Right ventricle myocardium inferior (tissue), 1 donor: Measurements from ENCODE around the gene TMED8. TPM values are rescaled to one million over a fixed set of nuclear protein-coding genes. Genes with fewer than 3 reads are reported as not detected.
"Not testable (repeated sequence)": the region's sequence is repeated elsewhere in the genome, so short reads cannot be mapped to it uniquely, and the experiment has no call there.

Source experiments
- ATAC-seq: fragments of 200-7000 bp; cut with Tn5 transposase; one replicate; pipeline ENCODE4 v1.9.1; 2020; ENCODE audit warnings: mild to moderate bottlenecking, moderate library complexity
- DNase-seq: peaks from one replicate; pipeline ENCODE4 v3.0.0; 2021; ENCODE audit errors: missing footprints
- intact Hi-C: fragments of 100-400 bp; cut with DNase I; formaldehyde crosslinking; loops from one replicate; pipeline ENCODE4 v1.11.0; 2022
- total RNA-seq: library from RNA; stranded (reverse); fragmentation: NEBNext Ultra II Directional; extraction: Animal tissue kit (Norgen Biotek cat#: 25700); gene quantifications from one replicate; pipeline ENCODE4 v1.2.1, GENCODE V29; 2021
- donor health status: DM: no; HTN: yes; CAD: no; lungs with severe emphysema.

Gene TMED8
- total RNA-seq, 1 donor from 2014 or later, result 5.1 TPM

DNA sequence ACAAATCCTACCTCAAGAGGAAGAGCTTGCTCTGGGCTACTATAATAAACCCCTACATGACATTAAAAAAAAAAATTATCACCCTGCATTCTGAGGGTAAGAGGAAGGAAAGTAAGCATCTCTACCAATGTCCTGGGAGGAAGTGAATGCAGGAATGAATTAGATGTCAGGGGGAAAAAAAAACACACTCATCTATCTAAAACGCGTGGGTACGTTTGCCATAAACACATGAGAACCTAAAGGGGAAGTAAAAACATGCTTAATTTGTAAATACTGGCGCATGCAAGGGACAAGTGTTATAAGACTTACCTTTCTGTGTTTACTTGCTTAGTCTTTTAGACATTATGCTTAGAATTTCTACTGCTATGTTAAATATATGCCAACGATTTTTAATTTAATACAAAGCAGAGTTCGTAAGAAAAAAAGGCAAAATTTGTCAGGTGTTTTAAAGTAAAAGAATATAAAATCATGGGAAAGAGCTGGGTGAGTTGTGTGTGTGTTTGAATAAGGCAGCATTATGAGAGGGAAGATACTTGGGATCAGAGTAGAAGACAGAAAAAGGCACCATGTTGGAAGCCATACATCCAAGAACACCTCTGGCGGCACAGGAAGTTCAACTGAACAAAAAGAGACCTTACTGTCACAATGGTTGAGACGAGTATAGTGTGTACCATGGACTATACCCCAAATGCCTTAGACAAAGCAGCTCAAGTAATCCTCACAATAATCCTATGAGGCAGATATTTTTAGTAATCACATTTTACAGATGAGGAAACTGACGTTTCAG is 1.5 kb downstream of the TMED8 start:
- DNase-seq (no peak), ATAC-seq (no peak)
- intact Hi-C loops, result loop anchor here (5.0 to 10.0 kb wide), 2 partner anchors 53 to 1381 kb away; partner anchors contain the start of genes GSTZ1 and POMT2

DNA sequence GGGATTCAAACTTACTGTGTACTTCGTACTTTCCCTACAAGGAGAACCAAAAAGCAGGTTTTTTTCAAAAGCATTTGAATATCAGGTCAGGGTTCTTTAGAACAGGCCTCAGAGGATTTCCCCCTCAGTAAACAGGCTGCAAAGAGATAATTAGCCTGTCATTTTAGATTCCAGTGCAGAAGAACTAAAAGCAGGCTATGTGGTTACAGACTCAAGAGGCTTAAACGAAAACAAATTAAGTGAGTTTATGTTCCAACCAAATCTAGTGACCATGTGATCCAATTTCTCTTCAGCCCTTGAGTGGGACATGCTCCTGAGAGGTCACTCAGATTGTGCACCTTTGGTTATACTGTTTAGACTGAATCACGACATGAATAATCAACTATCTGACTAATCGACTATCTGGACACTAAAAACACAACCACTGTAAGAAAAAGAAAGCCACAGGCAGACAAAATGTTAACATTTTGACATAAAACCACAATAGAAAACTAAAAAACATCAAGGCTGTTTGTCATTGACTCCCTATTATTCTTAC is 4.5 kb downstream of the TMED8 start:
- intact Hi-C loops, result loop anchor here (10.0 kb wide), 1 partner anchor 1378 kb away; no protein-coding TSS in a partner anchor
- DNase-seq (no peak), ATAC-seq (no peak)

DNA sequence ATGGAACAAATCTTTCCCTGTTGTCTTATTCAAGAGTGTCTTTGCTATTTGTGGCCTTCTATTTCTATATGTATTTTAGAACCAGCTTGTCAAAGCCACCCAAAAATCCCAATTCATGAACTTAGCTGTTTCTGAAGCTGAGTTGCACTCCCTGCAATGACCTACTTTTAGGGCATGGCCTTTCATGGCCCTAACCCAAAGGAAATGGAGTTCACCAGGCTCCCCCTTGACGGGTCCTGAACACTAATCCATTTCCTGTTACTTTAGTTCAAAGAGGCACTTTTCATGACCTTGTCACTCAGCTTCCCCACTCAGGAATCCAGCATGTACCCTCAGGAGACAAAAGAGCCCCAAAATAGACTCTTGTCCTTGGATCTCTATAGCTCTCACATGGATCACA is 7.6 kb downstream of the TMED8 start:
- no peak for DNase-seq
- intact Hi-C loops, result no loop called here
- no peak for ATAC-seq

DNA sequence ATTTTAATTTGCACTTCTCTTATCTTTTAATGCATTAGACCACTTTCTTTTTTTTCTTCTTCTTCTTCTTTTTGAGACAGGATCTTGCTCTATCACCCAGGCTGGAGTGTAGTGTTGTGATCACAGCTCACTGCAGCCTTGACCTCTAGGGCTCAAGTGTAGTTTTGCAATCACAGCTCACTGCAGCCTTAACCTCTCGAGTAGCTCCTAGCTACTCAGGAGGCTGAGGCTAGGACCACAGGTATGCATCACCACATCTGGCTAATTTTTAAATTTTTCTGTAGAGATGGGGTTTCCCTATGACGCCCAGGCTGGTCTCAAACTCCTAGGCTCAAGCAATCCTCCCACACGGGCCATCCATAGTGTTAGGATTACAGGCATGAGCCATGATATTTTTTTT is 12.7 kb downstream of the TMED8 start:
- DNase-seq, result no peak
- no peak for ATAC-seq
- intact Hi-C loops, result no loop called here

DNA sequence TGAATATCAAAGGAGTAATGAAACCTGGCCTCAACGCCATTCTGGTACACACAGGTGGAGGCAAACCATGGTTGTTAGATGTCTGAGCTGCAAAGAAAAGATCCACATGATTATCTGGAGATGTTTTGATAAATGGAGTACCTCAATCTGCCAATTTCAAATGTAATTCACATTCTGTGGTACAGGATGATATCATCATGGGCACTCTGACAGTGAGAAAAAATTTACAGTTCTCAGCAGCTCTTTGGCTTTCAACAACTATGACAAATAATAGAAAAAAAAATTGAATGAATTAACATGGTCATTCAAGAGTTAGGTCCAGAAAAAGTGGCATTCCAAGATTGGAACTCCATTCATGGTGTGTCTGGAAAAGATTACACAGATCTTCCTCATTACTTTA is 17.3 kb downstream of the TMED8 start:
- DNase-seq (no peak), ATAC-seq (no peak)
- intact Hi-C loops, result no loop called here

DNA sequence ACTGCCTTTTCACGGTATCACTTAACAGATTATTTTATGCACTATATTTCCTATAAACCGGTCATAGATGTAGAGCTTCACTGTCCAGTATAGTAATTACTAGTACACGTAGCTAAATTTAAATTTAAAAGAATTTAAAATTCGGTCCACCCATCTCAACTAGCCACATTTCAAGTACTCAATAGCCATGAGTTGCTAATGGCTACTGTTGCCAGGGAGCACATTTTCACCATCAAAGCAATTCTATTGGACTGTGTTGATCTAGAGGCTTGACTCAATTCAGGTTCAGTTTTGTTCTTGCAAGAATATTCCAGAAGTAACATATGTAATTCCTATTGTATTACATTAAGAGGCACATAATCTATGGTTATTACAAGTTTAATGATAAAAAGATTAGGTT is 20.0 kb downstream of the TMED8 start:
- ATAC-seq, result no peak
- intact Hi-C loops, result no loop called here
- no peak for DNase-seq

DNA sequence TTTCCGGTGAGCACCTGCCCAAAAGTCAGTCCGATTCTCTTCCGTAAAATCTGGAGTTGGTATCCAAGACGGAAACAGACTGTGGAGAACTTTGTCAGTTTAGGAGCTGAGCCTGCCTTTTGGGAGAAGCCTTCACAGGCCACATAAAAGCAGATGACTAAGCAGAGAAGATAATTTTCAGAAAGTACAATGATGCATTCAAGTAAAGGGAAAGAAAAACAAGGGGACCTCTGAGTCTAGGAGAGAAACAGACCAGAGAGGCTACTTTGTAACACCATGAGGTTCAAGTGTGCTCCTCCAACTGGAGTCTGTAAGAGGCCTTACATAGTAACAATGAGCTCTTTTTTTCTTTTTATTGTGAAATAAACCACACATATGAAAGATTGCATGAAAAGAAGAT is 21.1 kb downstream of the TMED8 start:
- intact Hi-C loops, result no loop called here
- ATAC-seq (no peak), DNase-seq (no peak)

DNA sequence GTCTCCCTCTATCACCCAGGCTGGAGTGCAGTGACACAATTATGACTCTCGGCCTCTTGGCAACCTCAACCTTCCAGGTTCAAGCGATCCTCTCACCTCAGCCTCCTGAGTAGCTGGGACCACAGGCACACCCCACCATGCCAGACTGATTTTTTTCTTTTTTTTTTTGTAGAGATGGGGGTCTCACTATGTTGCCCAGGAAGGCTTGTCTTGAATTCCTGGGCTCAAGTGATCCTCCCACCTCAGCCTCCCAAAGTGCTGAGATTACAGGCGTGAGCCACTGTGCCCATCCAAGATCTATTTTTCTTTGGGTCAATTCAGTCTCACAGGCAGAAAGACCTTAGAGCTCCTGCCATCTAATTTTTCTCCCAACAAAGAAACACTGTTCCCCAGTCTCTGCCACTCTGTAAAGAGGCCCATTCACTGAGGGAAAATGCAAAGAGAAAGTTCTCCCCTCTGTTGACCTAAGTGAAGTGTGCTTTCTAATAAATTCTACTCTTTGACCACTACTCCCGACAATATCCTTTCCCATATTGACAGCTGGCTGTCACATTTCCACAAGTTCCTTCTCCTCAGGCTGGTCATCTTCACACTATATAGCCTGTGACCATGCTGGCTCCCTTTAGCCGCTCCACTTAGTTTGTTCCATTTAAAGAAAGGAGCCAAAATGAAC is 23.3 kb downstream of the TMED8 start:
- DNase-seq (no peak), ATAC-seq (no peak)
- intact Hi-C loops, result no loop called here

DNA sequence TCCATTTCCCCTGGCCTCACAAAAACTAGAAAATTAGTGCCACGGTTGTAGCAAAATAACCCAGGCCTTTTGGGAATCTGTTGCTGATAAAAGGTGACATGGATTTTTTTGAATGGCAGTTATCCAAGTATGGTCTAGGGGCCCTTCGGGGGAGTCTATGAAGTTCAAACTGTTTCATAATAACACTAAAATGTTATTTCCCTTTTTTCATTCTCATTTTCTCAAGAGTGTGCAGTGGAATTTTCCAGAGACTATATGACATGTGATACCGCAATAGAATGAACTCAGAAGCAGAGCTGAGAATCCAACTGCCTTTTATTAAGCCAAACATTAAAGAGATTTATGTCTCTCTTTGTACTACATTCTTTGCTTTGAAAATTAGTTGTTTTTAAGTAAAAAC is 29.1 kb downstream of the TMED8 start:
- no peak for ATAC-seq
- no peak for DNase-seq
- intact Hi-C loops, result no loop called here

DNA sequence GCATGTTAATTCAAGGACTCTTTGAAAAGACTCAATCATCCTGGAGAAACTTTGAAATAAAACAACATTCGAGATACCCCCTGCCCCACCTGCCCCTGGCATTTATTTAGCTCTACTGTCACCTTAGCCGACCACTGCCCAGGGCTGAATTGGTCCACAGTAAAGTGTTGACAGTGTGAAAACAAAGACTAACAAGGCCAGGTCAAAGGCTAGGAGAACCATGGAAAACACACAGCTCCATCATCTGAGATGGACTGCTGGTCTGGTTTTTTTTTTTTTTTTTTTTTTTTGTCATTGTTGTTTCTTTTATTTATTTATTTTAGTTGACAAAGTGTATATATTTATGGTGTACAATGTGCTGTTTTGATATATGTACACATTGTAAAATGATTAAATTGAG is 30.4 kb downstream of the TMED8 start:
- intact Hi-C loops, result no loop called here
- no peak for ATAC-seq
- DNase-seq, result no peak

DNA sequence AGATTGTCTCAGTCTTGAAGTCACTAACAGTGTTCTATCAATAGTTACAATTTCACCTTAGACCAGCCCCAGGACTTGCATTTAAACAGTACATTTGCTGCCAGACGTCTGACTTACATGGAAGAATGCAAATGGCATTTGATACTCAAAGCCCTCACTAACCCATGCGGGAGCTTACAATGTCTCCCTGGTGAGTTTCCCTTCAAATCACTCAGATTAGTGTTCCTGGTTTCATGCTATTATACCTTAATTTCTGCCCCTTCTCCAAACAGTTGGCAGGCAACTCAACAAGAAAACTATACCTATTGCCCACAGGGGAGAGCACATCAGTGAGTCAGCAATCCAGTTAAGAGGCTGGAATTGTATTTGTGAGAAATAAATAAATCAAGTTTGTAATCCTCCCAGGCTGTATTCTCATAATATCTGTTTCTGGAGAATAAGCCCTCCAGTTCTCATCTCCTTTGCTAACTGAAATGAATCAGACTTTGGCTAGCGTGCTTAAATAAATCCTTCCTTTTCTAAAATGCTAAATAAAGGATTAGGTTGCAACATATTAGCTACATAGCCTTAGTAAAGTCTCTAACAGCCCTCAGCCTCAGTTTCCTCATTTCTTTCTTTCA is 32.4 kb downstream of the TMED8 start:
- intact Hi-C loops, result no loop called here
- DNase-seq (no peak), ATAC-seq (no peak)

DNA sequence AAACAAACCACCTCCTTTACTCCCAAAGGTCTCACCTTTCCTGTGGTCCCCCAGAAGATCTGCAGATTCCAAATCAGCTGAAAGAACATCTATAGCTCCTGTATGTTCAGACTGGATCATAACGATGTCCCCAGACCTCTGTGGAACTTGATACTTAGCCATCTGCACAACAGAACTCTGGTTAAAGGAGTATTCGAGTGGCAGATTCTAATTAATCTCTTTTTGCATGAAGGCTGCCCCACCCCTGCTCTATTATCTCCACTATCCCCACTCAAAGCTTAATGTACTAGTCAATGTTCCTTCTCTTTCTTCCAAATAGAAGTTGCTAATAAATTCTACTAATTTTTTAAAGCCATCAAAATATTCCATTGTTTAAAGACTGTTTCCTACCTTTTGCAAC is 33.2 kb downstream of the TMED8 start:
- intact Hi-C loops, result no loop called here
- DNase-seq (no peak), ATAC-seq (no peak)

DNA sequence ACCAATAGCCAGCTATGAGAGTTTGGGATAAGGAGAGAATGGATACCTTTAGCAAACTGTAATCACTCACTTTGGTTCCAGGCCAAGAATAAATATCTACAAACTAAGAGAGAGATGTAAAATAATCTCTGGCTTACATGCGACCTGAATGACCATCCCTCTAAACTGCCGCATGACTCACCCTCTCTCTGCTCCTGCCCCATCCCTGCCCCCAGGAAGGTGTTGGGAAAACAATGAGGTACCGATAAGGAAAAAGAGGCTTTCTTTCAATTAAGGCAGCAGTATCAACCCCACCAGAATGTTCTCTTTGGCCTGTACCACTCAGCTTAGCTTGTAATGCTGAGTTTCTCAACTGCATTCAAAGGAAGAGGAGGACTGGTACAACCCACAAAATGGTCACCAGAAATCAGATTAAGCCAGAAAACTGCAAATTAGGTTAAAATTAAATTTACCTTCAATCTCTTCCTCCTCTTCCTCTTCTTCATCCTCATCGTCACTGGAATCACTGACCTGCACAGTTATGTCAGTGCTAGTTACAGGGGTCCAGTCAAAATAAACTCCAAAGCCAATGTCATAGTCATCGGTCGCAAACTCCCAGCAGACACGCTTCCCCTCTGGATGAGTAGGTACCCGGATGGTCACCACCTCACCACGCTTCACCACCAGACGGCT is 34.0 kb downstream of the TMED8 start:
- DNase-seq, result no peak
- no peak for ATAC-seq
- intact Hi-C loops, result no loop called here

DNA sequence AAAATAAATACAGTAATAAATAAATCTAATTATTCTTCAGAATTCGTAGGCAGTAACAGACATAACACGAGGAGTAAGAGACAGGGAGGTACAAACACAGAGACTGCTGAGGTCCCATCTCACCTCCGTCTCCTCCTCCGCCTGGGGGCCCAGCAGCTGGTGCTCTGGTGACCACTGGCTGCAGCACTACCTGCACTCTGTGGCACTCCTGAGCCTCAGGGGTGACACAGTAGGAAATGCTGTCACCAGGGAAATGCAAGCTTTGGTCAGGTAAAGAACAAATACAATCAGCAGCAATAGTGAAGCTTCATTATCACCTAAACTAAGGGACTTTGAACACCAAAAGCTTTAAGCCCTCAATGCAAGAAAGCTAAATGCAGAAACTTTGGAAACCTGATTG is 36.5 kb downstream of the TMED8 start:
- DNase-seq, result no peak

DNA sequence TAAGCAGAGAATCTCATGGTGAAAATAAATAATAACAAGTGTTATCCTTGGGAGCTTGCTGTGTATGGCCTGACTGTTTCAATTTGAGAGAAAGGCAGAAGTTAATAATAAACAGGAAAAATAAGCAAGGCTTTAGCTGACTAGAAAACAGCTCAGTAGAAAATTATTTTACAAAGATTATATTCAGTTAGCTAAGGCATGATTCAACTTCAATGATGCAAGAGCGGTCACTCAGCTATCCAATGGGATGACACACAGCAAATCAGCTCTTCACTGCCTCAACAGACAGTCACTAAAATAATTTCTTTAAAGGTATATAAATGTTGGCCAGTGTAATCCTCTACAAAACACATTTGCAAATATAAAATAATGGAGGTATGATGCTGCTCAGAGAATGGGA is 37.5 kb downstream of the TMED8 start:
- intact Hi-C loops, result no loop called here
- DNase-seq (no peak), ATAC-seq (no peak)

More for the DNA sequence above, 36.5 kb downstream of the TMED8 start:
- intact Hi-C loops, result no loop called here
- no peak for ATAC-seq

DNA sequence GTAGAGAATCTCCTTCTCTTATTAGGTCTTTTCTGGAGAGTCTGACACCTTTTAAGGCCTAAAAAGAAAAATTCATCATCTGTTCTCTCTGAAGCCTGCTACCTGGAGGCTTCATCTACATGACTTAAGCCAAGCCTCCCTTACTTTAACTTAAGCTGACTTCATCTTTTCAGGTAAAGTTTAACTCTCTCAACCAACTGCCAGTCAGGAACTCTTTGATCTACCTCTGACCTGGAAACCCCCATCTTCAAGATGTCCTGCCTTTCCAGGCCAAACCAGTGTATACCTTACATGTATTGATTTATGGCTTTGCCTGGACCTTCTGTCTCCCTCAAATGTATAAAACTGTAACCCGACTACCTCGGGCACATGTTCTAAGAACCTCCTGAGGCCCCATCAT is 38.6 kb downstream of the TMED8 start:
- no peak for DNase-seq
- intact Hi-C loops, result no loop called here
- ATAC-seq, result no peak

DNA sequence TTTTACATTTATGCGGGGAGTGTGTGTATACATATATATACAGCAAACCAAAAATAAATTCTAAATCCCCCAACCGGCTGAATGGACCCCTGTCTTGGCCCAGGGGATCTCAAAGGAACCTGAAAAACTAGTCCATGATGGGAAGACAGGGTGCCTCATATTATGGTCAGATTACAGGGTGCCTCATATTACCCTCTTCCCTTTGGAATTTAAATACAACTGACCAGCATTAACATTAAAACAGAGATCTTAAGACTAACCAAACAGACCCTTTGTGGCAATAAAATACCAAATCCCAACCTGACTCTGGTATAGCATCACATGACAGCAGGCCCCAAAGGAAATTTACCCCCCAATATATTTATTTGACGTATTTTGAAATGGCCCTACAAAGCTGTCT is 39.0 kb downstream of the TMED8 start:
- DNase-seq (no peak), ATAC-seq (no peak)
- intact Hi-C loops, result no loop called here

DNA sequence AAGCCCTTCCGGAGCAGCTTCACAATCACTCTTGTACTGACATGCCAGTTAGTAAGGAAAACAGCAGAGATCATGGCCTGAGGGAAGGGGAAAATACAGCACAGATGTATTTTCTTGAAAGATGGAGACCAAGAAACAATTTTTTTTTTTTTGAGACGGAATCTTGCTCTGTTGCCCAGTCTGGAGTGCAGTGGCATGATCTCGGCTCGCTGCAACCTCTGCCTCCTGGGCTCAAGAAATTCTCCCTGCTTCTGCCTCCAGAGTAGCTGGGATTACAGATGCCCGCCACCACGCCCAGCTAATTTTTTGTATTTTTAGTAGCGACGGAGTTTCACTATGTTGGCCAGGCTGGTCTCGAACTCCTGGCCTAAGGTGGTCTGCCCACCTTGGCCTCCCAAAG is 39.6 kb downstream of the TMED8 start:
- ATAC-seq, DNase-seq, intact Hi-C loops: not testable (repeated sequence)

DNA sequence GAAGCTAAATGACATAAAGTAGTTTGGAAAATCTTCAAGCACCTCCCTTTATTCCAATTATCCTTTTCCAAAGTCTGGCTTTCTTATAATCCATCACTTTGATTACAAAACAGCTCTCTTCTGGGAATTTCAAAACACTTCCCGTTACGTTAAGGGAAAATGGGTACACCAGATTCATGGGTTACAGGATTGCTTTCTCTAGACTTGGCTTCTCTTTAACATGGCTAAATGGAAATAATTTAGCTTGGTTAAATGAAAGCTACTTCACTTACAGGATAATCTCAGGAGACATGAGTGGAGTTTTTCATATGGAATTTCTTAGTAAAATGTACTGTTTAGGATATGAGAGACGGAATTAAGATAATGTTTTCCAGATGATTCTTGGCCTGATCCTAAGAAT is 41.3 kb downstream of the TMED8 start:
- ATAC-seq (no peak), DNase-seq (no peak)
- intact Hi-C loops, result no loop called here
